Measurements from ENCODE around the gene ABCA7. TPM values are rescaled to one million over a fixed set of nuclear protein-coding genes. Genes with fewer than 3 reads are reported as not detected.
A peak's percentile ranks its signal among the peaks of the same experiment; 100 is the strongest.

The ABCA7 gene
- total and polyA plus RNA-seq, 7 experiments from 2014 or later, result 6.6 to 323 (median 126) TPM

DNA sequence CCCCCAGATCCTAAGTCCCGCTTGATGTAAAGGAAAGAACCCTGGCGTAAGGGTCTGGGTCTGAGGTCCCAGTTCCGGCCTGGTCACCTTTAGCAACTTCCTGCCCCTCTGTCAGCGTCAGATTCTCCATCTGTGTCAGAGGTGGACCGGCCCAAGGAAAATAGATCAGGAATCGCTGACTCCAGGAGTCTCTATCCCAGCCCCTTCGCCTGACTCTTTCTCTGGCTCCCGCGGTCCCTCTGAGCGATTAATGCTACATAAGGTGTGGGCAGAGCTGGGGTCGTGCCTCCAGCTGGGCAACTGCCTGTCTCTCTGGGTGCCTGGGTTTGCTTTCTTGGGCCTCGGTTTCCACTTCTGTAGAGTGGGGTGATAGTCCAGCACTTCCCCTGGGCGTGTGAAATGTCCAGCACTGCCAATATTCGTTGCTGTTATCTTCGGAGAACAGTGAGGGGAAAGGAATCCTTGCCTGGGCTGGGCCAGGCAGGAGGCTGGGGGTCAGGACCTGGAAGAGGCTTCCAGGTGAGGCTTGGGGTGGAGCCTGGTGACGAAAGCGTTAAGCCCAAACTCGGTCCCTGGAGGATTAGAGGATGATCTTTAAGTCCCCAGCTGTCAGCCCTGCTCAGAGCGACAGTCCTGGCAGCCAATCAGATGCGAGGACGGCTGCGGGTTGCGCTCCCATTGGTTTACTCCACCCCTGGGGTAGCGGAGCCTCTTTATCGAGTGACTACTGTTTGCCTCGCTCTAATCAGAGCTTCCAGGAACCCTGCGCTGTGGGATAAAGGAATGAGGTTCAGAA is 767 bp downstream of the ABCA7 start:
- peak overlapping the region; percentile 74 for H3K27ac ChIP-seq (ENCODE audit: low read depth, low read length)
- peak overlapping the region; percentile 79 to 98 (median 95) for H3K27ac Mint-ChIP-seq
- CTCF ChIA-PET, result interaction anchor here (0.6 to 3.1 kb wide), 10 partner anchors 10 to 1706 kb away, joined by 3 to 13 read pairs (median 4); partner anchors contain the start of genes CIRBP, CNN2 and RNU6-2
- peak; percentile 70 to 90 (median 87) for DNase-seq
- H3K9me3 Mint-ChIP-seq, result peaks cover 0 to 2% (median 0%) of the 10 kb centered on the region in 11 donors
- peak overlapping the region; percentile 74 for H3K4me3 ChIP-seq (ENCODE audit: low read length)
- H3K4me1 ChIP-seq (ENCODE audit: control insufficient read depth in 2 of 2, insufficient read depth in 2 of 2, low read length in 2 of 2), result peaks cover 30 to 42% of the 10 kb centered on the region in 2 donors
- no peaks in the 10 kb centered on the region for H3K27me3 ChIP-seq (ENCODE audit: control insufficient read depth in 2 of 2, insufficient read depth in 2 of 2, low read length in 2 of 2)
- peaks cover 6 to 46% (median 7%) of the 10 kb centered on the region in 3 experiments for H3K36me3 ChIP-seq (ENCODE audit: control insufficient read depth in 2 of 3, insufficient read depth in 3 of 3, low read length in 3 of 3)
- peaks cover 6 to 30% (median 14%) of the 10 kb centered on the region in 5 donors for H3K36me3 Mint-ChIP-seq
- H3K9me3 ChIP-seq (ENCODE audit: control insufficient read depth in 2 of 3, low read length in 3 of 3), result no peaks in the 10 kb centered on the region
- H3K4me3 Mint-ChIP-seq, result peak overlapping the region; percentile 95 to 100 (median 98)
- H3K4me1 Mint-ChIP-seq, result peaks cover 24 to 59% (median 49%) of the 10 kb centered on the region in 7 donors
- intact Hi-C loops (cut with micrococcal nuclease), result loop anchor here (1.0 to 5.0 kb wide), 8 partner anchors 12 to 165 kb away; partner anchors contain the start of genes ARHGAP45 (in 2 of the 2), RNU6-2 (in 2 of the 2), TMEM259 (in 2 of the 2) and POLR2E (in 1 of the 2)
- POLR2A ChIA-PET, result interaction anchor here (0.6 to 9.4 kb wide), 23 partner anchors 8 to 449 kb away, joined by 3 to 342 read pairs (median 5); partner anchors contain the start of genes ARHGAP45, CIRBP, CNN2 and GPX4
- peak; percentile 63 for ATAC-seq
- H3K27me3 Mint-ChIP-seq, result no peaks in the 10 kb centered on the region

DNA sequence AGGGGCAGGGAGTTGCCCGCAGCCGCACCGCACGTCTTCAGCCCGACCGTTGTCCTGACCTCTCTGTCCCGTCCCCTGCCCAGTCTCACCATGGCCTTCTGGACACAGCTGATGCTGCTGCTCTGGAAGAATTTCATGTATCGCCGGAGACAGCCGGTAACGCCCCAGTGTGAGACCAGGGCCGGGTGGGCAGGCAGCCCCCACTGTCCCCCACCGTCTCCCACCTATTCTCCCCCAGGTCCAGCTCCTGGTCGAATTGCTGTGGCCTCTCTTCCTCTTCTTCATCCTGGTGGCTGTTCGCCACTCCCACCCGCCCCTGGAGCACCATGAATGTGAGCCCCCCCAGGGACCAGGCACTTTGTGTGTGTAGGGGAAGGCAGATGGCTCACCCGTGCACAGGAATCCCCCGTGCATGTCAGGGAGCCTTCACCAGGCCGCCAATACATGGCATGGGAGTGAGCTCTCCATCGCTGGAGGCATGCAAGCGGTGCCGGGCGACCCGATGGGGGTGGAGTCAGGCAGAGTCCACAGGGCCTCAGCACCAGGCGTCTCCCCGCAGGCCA is 1.4 kb downstream of the ABCA7 start:
- intact Hi-C loops (cut with micrococcal nuclease), result loop anchor here (2.0 to 5.0 kb wide), 4 partner anchors 15 to 151 kb away; partner anchors contain the start of genes ARHGAP45 (in 1 of the 2) and POLR2E (in 1 of the 2)
- Histone ChIP-seq H3K4me1 (ENCODE audit: control insufficient read depth in 2 of 2, insufficient read depth in 2 of 2, low read length in 2 of 2) (peaks cover 30 to 42% of the 10 kb centered on the region in 2 donors), H3K27ac (ENCODE audit: low read depth, low read length) (peak overlapping the region; percentile 74), H3K36me3 (ENCODE audit: control insufficient read depth in 2 of 3, insufficient read depth in 3 of 3, low read length in 3 of 3) (peaks cover 2 to 46% (median 6%) of the 10 kb centered on the region in 3 experiments), H3K4me3 (ENCODE audit: low read length) (peak overlapping the region; percentile 74), H3K9me3 (ENCODE audit: control insufficient read depth in 2 of 3, low read length in 3 of 3) (no peaks in the 10 kb centered on the region), H3K27me3 (ENCODE audit: control insufficient read depth in 2 of 2, insufficient read depth in 2 of 2, low read length in 2 of 2) (no peaks in the 10 kb centered on the region)
- POLR2A ChIA-PET, result interaction anchor here (0.7 to 9.4 kb wide), 14 partner anchors 10 to 227 kb away, joined by 3 to 342 read pairs (median 8); partner anchors contain the start of genes ARHGAP45, CIRBP, CNN2 and GPX4
- Mint-ChIP-seq H3K9me3 (peaks cover 0 to 2% (median 0%) of the 10 kb centered on the region in 11 donors), H3K27ac (peak overlapping the region in 8 of 9 donors; percentile 79 to 98 (median 96)), H3K4me3 (peak overlapping the region; percentile 95 to 100 (median 98)), H3K36me3 (peaks cover 6 to 25% (median 13%) of the 10 kb centered on the region in 5 donors), H3K27me3 (no peaks in the 10 kb centered on the region), H3K4me1 (peaks cover 24 to 53% (median 43%) of the 10 kb centered on the region in 7 donors)
- DNase-seq (no peak), ATAC-seq (no peak)
- CTCF ChIA-PET, result interaction anchor here (0.6 to 3.1 kb wide), 6 partner anchors 8 to 1706 kb away, joined by 3 to 13 read pairs (median 3); no protein-coding TSS in a partner anchor

GRCh38 chr19:1041835-1042685 is 2.2 kb downstream of the ABCA7 start:
- H3K27ac Mint-ChIP-seq, result peak overlapping the region in 1 of 9 donors; percentile 48
- H3K4me1 Mint-ChIP-seq, result peaks cover 24 to 46% (median 39%) of the 10 kb centered on the region in 7 donors
- Histone ChIP-seq H3K27me3 (ENCODE audit: control insufficient read depth in 2 of 2, insufficient read depth in 2 of 2, low read length in 2 of 2) (no peaks in the 10 kb centered on the region), H3K4me1 (ENCODE audit: control insufficient read depth in 2 of 2, insufficient read depth in 2 of 2, low read length in 2 of 2) (peaks cover 30 to 42% of the 10 kb centered on the region in 2 donors), H3K36me3 (ENCODE audit: control insufficient read depth in 2 of 3, insufficient read depth in 3 of 3, low read length in 3 of 3) (peaks cover 0 to 49% (median 6%) of the 10 kb centered on the region in 3 experiments), H3K9me3 (ENCODE audit: control insufficient read depth in 2 of 3, low read length in 3 of 3) (no peaks in the 10 kb centered on the region), H3K27ac (ENCODE audit: low read depth, low read length) (peak overlapping the region; percentile 74), H3K4me3 (ENCODE audit: low read length) (no peak overlapping the region)
- H3K4me3 Mint-ChIP-seq, result peak overlapping the region in 5 of 10 donors; percentile 57 to 100 (median 98)
- H3K9me3 Mint-ChIP-seq, result peaks cover 0 to 2% (median 0%) of the 10 kb centered on the region in 11 donors
- POLR2A ChIA-PET, result interaction anchor here (0.9 to 9.4 kb wide), 10 partner anchors 9 to 62 kb away, joined by 3 to 342 read pairs (median 7); partner anchors contain the start of genes ARHGAP45, CNN2, GPX4 and RNU6-2
- intact Hi-C loops (cut with micrococcal nuclease), result loop anchor here (2.0 to 5.0 kb wide), 4 partner anchors 15 to 150 kb away; partner anchors contain the start of genes ARHGAP45 (in 1 of the 2) and POLR2E (in 1 of the 2)
- ATAC-seq (no peak), DNase-seq (no peak)
- no peaks in the 10 kb centered on the region for H3K27me3 Mint-ChIP-seq
- peaks cover 6 to 22% (median 11%) of the 10 kb centered on the region in 5 donors for H3K36me3 Mint-ChIP-seq
- CTCF ChIA-PET, result interaction anchor here (0.6 to 3.1 kb wide), 4 partner anchors 9 to 22 kb away, joined by 3 to 13 read pairs (median 3); no protein-coding TSS in a partner anchor

DNA sequence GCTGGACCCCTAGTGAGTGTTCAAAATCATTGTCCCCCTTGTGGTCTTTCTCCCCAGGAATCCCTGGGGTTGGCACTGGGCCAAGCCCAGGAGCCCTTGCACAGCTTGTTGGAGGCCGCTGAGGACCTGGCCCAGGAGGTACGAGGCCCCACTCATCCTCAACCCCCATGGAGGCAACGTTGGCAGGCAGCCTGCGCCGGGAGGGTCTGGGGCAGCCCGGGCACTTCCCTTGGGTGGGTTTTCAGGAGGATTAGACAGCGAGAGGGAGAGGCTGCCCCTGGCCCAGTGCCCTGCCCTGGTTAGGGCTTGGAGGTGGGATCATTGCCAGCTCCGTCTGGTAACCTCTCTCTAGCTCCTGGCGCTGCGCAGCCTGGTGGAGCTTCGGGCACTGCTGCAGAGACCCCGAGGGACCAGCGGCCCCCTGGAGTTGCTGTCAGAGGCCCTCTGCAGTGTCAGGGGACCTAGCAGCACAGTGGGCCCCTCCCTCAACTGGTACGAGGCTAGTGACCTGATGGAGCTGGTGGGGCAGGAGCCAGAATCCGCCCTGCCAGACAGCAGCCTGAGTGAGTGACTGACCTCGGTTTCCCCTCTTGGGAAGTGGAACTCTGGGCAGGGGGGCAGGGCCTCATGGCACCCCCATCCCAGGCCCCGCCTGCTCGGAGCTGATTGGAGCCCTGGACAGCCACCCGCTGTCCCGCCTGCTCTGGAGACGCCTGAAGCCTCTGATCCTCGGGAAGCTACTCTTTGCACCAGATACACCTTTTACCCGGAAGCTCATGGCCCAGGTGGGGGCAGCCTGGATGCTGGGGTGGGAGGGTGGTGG is 3.0 kb downstream of the ABCA7 start:
- no peak overlapping the region for H3K4me3 ChIP-seq (ENCODE audit: low read length)
- H3K27ac ChIP-seq (ENCODE audit: low read depth, low read length), result no peak overlapping the region
- H3K36me3 ChIP-seq (ENCODE audit: control insufficient read depth in 2 of 3, insufficient read depth in 3 of 3, low read length in 3 of 3), result peaks cover 0 to 53% (median 0%) of the 10 kb centered on the region in 3 experiments
- DNase-seq (no peak), ATAC-seq (no peak)
- CTCF ChIA-PET, result interaction anchor here (1.0 kb wide), 1 partner anchor 22 kb away, joined by 3 read pairs; no protein-coding TSS in a partner anchor
- intact Hi-C loops (cut with micrococcal nuclease), result loop anchor here in 1 of 2 donors (5.0 kb wide), 1 partner anchor 149 kb away; no protein-coding TSS in a partner anchor
- POLR2A ChIA-PET, result interaction anchor here (0.9 to 9.4 kb wide), 7 partner anchors 9 to 59 kb away, joined by 3 to 342 read pairs (median 33); partner anchors contain the start of genes ARHGAP45, CNN2, RNU6-2 and TMEM259
- no peaks in the 10 kb centered on the region for H3K9me3 ChIP-seq (ENCODE audit: control insufficient read depth in 2 of 3, low read length in 3 of 3)
- Mint-ChIP-seq H3K27me3 (no peaks in the 10 kb centered on the region), H3K27ac (peak overlapping the region in 1 of 9 donors; percentile 48), H3K36me3 (peaks cover under 1 to 16% (median 5%) of the 10 kb centered on the region in 5 donors), H3K4me1 (peaks cover 17 to 39% (median 33%) of the 10 kb centered on the region in 7 donors), H3K4me3 (peak overlapping the region in 4 of 10 donors; percentile 20 to 98 (median 43)), H3K9me3 (peaks cover 0 to 2% (median 0%) of the 10 kb centered on the region in 11 donors)
- no peaks in the 10 kb centered on the region for H3K27me3 ChIP-seq (ENCODE audit: control insufficient read depth in 2 of 2, insufficient read depth in 2 of 2, low read length in 2 of 2)
- peaks cover 24 to 36% of the 10 kb centered on the region in 2 donors for H3K4me1 ChIP-seq (ENCODE audit: control insufficient read depth in 2 of 2, insufficient read depth in 2 of 2, low read length in 2 of 2)

DNA sequence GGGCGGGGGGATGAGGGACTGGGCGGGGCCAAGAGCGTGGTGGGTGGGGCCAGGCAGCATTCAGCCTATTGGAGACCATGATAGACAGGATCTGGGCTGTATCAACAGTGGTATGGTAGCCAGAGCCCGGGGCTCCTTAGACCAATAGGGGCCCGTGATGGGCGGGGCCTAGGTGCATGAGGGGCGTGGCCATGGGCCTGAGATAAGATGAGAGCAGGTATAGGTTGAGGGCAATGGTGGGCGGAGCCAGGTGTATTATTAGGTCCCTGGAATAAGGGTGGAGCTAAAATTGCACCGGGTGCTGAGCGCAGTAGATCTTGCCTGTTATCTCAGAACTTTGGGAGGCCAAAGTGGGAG is 5.3 kb downstream of the ABCA7 start:
- H3K4me1 Mint-ChIP-seq, result peaks cover 0 to 18% (median 11%) of the 10 kb centered on the region in 7 donors
- peaks cover 0 to 4% (median 3%) of the 10 kb centered on the region in 5 donors for H3K36me3 Mint-ChIP-seq
- H3K27ac ChIP-seq (ENCODE audit: low read depth, low read length), result no peak overlapping the region
- intact Hi-C loops (cut with micrococcal nuclease), result no loop called here
- H3K9me3 Mint-ChIP-seq, result no peaks in the 10 kb centered on the region
- no peaks in the 10 kb centered on the region for H3K9me3 ChIP-seq (ENCODE audit: control insufficient read depth in 2 of 3, low read length in 3 of 3)
- no peak overlapping the region for H3K4me3 ChIP-seq (ENCODE audit: low read length)
- H3K4me3 Mint-ChIP-seq, result peak overlapping the region in 2 of 10 donors; percentile 50 to 79
- no peaks in the 10 kb centered on the region for H3K27me3 ChIP-seq (ENCODE audit: control insufficient read depth in 2 of 2, insufficient read depth in 2 of 2, low read length in 2 of 2)
- H3K36me3 ChIP-seq (ENCODE audit: control insufficient read depth in 2 of 3, insufficient read depth in 3 of 3, low read length in 3 of 3), result peaks cover 0 to 60% (median 0%) of the 10 kb centered on the region in 3 experiments
- ChIA-PET POLR2A (interaction anchor here (1.5 to 2.0 kb wide), 2 partner anchors 42 to 224 kb away, joined by 3 to 6 read pairs; partner anchors contain the start of gene CIRBP), CTCF (no interaction called here)
- peak overlapping the region in 6 of 9 donors; percentile 25 to 83 (median 58) for H3K27ac Mint-ChIP-seq
- DNase-seq (peak in 8 of 9 donors; percentile 47 to 87 (median 66)), ATAC-seq (peak; percentile 76)
- peaks cover 7 to 18% of the 10 kb centered on the region in 2 donors for H3K4me1 ChIP-seq (ENCODE audit: control insufficient read depth in 2 of 2, insufficient read depth in 2 of 2, low read length in 2 of 2)
- H3K27me3 Mint-ChIP-seq, result no peaks in the 10 kb centered on the region
